Neural progenitor cell (in vitro differentiated cells): ENCODE measurements around the gene LRRC32. TPM values are rescaled to one million over a fixed set of nuclear protein-coding genes. Genes with fewer than 3 reads are reported as not detected.

Experiments used
- DNase-seq: peaks from one replicate; pipeline ENCODE4 v3.0.0-alpha.2; 2016; ENCODE audit warnings: low spot score
- H2AFZ ChIP-seq: fragments of 200-600 bp; sonication (generic); replicated peaks from 2 replicates; pipeline ENCODE4 v1.6.1; 2016; ENCODE audit warnings: antibody characterized with exemption
- H3F3A ChIP-seq: fragments of 200-600 bp; sonication (generic); 2 replicates; pipeline ENCODE4 v1.6.1; 2016; ENCODE audit warnings: antibody characterized with exemption, low read depth
- H3K27ac ChIP-seq: fragments of 200-600 bp; sonication (generic); 2 replicates; pipeline ENCODE4 v1.5.1; 2016; ENCODE audit warnings: mild to moderate bottlenecking
- H3K27me3 ChIP-seq: fragments of 200-600 bp; sonication (generic); 2 replicates; pipeline ENCODE4 v1.6.1; 2016; ENCODE audit warnings: mild to moderate bottlenecking, moderate library complexity
- H3K36me3 ChIP-seq: fragments of 200-600 bp; sonication (generic); 2 replicates; pipeline ENCODE4 v1.5.1; 2016
- H3K4me1 ChIP-seq: fragments of 200-600 bp; sonication (generic); 2 replicates; pipeline ENCODE4 v1.6.1; 2016; ENCODE audit warnings: mixed run types
- H3K4me2 ChIP-seq: fragments of 200-600 bp; sonication (generic); 2 replicates; pipeline ENCODE4 v1.6.1; 2016
- H3K4me3 ChIP-seq: fragments of 200-600 bp; sonication (generic); 2 replicates; pipeline ENCODE4 v1.5.1; 2016
- H3K79me2 ChIP-seq: fragments of 200-600 bp; sonication (generic); 2 replicates; pipeline ENCODE4 v1.6.1; 2016; ENCODE audit warnings: low read depth
- H3K9ac ChIP-seq: fragments of 200-600 bp; sonication (generic); 2 replicates; pipeline ENCODE4 v1.6.1; 2016
- H3K9me3 ChIP-seq: fragments of 200-600 bp; sonication (generic); 2 replicates; pipeline ENCODE4 v1.5.1; 2016; ENCODE audit warnings: low read depth
- H4K20me1 ChIP-seq: fragments of 200-600 bp; sonication (generic); 2 replicates; pipeline ENCODE4 v1.6.1; 2016; ENCODE audit warnings: low read depth
- H3K27ac Mint-ChIP-seq: 3 replicates; pipeline ENCODE4 v1.8.0; 2021; ENCODE audit warnings: mixed read lengths
- H3K27me3 Mint-ChIP-seq: 2 replicates; pipeline ENCODE4 v1.8.0; 2022; ENCODE audit warnings: low read depth, mild to moderate bottlenecking, inconsistent platforms, moderate library complexity, mixed read lengths; ENCODE audit not compliant: insufficient read depth
- H3K36me3 Mint-ChIP-seq: 3 replicates; pipeline ENCODE4 v1.8.0; 2021; ENCODE audit warnings: mixed read lengths
- H3K4me1 Mint-ChIP-seq: 3 replicates; pipeline ENCODE4 v1.8.0; 2021; ENCODE audit warnings: mixed read lengths
- H3K4me3 Mint-ChIP-seq: 3 replicates; pipeline ENCODE4 v1.8.0; 2021; ENCODE audit warnings: mild to moderate bottlenecking, moderate library complexity, mixed read lengths
- H3K9me3 Mint-ChIP-seq: 3 replicates; pipeline ENCODE4 v1.8.0; 2020; ENCODE audit warnings: mixed read lengths
- CTCF ChIP-seq: fragments of 200-600 bp; sonication (generic); IDR thresholded peaks from 2 replicates; pipeline ENCODE4 v1.5.1; 2017; ENCODE audit warnings: antibody characterized with exemption, mild to moderate bottlenecking
- EZH2 ChIP-seq: fragments of 200-600 bp; sonication (generic); IDR thresholded peaks from 2 replicates; pipeline ENCODE4 v1.6.1; 2017; ENCODE audit warnings: antibody characterized with exemption, mild to moderate bottlenecking, moderate library complexity
- EZH2phosphoT487 ChIP-seq: fragments of 200-600 bp; sonication (generic); IDR thresholded peaks from 2 replicates; pipeline ENCODE4 v1.6.1; 2017; ENCODE audit warnings: antibody characterized with exemption
- total RNA-seq: library from RNA; depleted of rRNA; stranded (reverse); fragments of >200 nt; gene quantifications from 2 replicates; pipeline ENCODE4 v1.2.3, GENCODE V29; 2015; ENCODE audit warnings: low replicate concordance

The LRRC32 gene
- total RNA-seq, 1 donor from 2014 or later, result 0.21 TPM

DNA sequence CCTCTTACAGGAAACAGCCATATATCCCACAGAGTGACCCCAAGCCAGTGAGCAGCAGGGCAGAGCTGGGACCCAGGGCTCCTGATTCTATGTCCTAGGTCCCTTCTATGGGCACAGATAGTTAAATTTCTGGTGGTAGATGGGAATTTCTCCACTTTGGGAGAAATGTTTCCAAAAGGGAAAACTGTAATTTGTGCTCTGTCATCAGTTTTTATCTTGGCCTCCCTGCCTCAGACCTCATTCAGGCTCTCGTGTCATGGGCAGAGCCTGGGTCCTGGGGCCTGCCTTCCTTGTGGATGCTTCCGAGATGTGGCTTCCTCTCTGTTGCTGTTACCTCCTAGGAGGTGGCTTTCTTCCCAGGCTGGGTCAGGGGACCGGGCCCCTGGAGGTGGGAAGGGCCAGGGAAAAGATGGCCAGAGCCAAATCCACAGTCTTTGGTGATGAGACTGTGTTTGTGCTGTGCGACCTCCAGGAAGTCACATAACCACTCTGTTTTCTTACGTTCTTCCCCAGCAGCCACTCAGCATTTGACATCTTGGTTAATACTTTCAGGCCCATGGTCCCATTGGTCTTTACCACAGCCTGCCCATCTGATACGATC, 8.6 kb downstream of the LRRC32 start:
- Histone ChIP-seq H3K27me3 (no peaks in the 10 kb centered on the region), H3K4me3 (no peak overlapping the region), H3F3A (no peaks in the 10 kb centered on the region), H3K9ac (no peak overlapping the region), H4K20me1 (no peaks in the 10 kb centered on the region), H3K79me2 (no peaks in the 10 kb centered on the region), H2AFZ (no peak overlapping the region), H3K27ac (no peak overlapping the region), H3K4me2 (no peak overlapping the region), H3K4me1 (peaks cover 8% of the 10 kb centered on the region), H3K9me3 (no peaks in the 10 kb centered on the region), H3K36me3 (no peaks in the 10 kb centered on the region)
- DNase-seq, result no peak
- Mint-ChIP-seq H3K9me3 (no peaks in the 10 kb centered on the region), H3K4me3 (no peak overlapping the region), H3K4me1 (peaks cover 23% of the 10 kb centered on the region), H3K36me3 (no peaks in the 10 kb centered on the region), H3K27me3 (peaks cover 10% of the 10 kb centered on the region), H3K27ac (peak overlapping the region; percentile 17)
- TF ChIP-seq EZH2 (no peak), EZH2phosphoT487 (no peak), CTCF (no peak)

DNA sequence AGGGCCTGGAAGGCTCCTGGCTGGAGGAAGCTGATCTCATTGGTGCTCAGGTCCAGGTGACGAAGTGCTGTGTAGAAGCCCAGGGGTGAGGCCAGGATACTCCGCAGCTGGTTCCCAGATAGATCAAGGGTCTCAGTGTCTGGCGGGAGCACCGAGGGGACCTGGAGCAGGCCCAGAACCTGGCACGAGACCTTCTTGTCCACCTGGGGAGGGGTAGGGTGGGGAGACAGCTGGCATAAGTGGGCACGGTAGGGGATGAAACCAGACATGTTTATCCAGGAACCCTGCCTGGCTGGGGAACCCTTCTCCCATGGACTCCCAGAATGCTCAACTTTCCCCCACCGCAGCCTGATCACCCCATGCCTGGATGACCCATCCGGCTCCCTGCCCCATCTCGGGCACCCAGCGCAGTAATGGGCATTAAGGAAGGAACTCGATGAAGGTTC, 9.2 kb downstream of the LRRC32 start:
- H3K27ac Mint-ChIP-seq, result no peak overlapping the region
- Histone ChIP-seq H3F3A (no peaks in the 10 kb centered on the region), H3K79me2 (no peaks in the 10 kb centered on the region), H3K4me2 (no peak overlapping the region), H2AFZ (no peak overlapping the region), H3K4me1 (peaks cover 2% of the 10 kb centered on the region), H3K9ac (no peak overlapping the region), H3K9me3 (no peaks in the 10 kb centered on the region), H3K27ac (no peak overlapping the region), H3K36me3 (no peaks in the 10 kb centered on the region), H3K4me3 (no peak overlapping the region), H4K20me1 (no peaks in the 10 kb centered on the region), H3K27me3 (no peaks in the 10 kb centered on the region)
- no peak overlapping the region for H3K4me3 Mint-ChIP-seq
- DNase-seq, result no peak
- TF ChIP-seq EZH2phosphoT487 (no peak), CTCF (no peak), EZH2 (no peak)
- H3K36me3 Mint-ChIP-seq, result no peaks in the 10 kb centered on the region
- H3K27me3 Mint-ChIP-seq, result peaks cover 9% of the 10 kb centered on the region
- peaks cover 22% of the 10 kb centered on the region for H3K4me1 Mint-ChIP-seq
- H3K9me3 Mint-ChIP-seq, result no peaks in the 10 kb centered on the region

DNA sequence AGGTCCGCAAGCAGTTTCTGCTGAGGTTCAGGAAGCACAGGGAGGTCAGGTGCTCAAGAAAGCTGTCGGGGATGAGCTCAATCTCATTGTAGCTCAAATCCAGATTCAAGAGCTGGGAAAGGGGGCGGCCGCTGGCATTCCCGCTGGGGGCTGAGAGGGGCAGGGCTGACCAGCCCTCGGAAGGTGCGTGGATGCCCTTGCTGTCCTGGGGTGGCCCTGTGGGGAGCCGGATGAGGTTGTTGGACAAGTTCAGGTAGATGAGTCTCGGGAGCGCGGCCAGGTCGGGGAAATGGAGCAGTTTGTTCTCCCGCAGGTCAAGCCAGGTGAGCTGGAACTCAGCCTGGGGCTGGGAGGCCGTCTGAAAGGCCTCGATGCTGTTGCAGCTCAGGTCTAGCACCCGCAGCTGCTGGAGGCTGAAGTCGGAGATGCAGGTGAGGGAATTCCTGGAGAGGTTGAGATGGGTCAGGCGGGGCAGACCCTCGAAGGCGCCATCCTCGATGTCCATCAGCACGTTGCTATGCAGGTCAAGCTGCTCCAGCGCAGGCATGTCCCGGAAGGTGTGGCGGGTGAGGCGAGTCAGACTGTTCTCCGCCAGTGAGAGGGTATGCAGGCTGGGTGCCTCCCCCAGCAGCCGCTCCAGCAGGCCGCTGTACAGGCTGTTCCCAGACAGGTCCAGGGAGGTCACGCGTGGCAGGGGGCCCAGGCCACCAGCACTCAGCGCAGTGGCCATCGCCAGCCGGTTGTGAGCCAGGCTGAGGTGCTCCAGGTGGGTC, 9.8 kb downstream of the LRRC32 start:
- Histone ChIP-seq H3K27ac (no peak overlapping the region), H3K4me2 (no peak overlapping the region), H3K9ac (no peak overlapping the region), H3F3A (no peaks in the 10 kb centered on the region), H3K9me3 (no peaks in the 10 kb centered on the region), H3K4me3 (no peak overlapping the region), H3K4me1 (no peaks in the 10 kb centered on the region), H3K27me3 (no peaks in the 10 kb centered on the region), H4K20me1 (no peaks in the 10 kb centered on the region), H2AFZ (no peak overlapping the region), H3K79me2 (no peaks in the 10 kb centered on the region), H3K36me3 (no peaks in the 10 kb centered on the region)
- no peaks in the 10 kb centered on the region for H3K9me3 Mint-ChIP-seq
- H3K4me3 Mint-ChIP-seq, result peak overlapping the region; percentile 35
- H3K27me3 Mint-ChIP-seq, result peaks cover 6% of the 10 kb centered on the region
- peak overlapping the region; percentile 25 for H3K27ac Mint-ChIP-seq
- H3K36me3 Mint-ChIP-seq, result no peaks in the 10 kb centered on the region
- H3K4me1 Mint-ChIP-seq, result peaks cover 18% of the 10 kb centered on the region
- TF ChIP-seq CTCF (no peak), EZH2phosphoT487 (no peak), EZH2 (no peak)
- no peak for DNase-seq
